Stimulated activated CD4-positive, alpha-beta T cell treated with anti-CD3 and anti-CD28 coated beads, Interleukin-4, amount 100 ng/mL, for 48 hours (primary cell): Measurements from ENCODE around the gene ZDHHC11B.
A peak's percentile ranks its signal among the peaks of the same experiment; 100 is the strongest.

Source experiments
- DNase-seq, 2 donors: peaks; one replicate each; pipeline ENCODE4 v3.0.0-alpha.2; 2020; ENCODE audit warnings: low read depth in 2 of 2

The ZDHHC11B gene

DNA sequence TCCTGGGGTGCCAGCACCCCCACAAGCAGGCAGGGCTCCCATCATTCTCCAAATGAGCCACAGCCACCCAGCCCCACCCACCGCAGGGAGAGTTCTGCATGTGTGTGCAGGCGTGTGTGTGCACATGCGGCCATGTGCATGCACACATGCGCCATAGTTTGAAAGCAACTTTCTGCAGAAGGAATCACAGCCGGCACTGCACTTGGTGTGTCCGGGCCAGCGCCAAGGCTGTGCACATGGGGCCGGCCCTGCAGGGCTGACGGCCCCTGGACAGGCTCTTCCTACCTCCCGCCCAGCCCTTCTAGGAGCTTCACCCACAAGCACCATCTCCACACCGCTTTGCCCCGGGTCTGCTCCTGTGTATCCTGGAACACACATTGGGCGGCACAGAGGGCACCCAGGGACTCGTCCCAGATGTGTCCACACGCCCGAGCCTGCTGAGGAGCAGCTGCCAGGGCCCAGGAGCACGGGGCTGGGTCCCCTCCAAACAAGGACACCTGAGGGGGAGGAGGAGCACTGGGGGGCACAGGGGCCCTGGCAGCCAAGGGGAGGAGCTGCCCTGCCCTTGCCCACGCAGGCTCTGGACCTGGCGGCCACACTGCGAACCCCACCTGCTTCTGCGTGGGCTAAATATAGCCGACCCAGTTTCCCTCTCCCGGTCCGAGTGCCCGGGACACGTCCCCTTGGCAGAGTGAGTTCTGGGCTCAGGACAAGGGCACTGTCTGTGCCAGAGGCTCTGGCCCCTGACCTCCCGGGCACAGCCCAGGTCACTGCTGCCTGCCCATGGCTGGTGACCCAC lies 110.5 kb downstream of the ZDHHC11B start:
- no peak for DNase-seq

DNA sequence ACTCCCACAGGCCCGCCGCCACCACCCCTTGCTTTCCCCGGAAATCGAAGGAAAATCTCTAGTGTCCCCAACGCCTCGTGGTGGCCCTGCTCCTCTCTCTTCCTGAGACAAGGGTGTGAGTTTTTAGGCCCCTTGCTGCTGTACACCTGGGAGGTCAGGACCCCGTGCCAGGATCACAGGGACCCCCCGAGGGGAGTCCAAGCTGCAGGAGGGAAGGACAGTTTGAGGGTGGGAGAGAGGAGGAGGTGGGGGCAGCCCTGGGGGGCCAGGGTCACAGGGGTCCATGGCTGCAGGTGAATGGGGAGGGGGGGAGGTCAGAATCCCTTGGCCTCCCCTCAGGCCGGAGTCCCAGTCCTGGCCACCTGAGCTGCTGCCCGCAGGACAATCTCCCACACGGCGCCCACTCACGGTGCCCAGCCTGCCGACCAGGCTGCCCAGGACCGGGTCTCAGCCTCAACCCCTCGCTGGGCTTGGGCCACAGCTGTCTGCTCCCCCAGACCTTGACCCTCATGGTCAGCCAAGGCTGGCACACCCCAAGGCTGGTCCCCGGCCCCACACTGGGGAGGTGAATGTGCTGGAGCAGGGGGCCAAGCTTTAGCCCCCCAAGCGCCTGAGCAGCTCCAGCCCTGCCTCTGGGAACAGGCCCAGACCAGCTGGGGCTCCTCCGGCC lies 111.2 kb downstream of the ZDHHC11B start:
- no peak for DNase-seq

DNA sequence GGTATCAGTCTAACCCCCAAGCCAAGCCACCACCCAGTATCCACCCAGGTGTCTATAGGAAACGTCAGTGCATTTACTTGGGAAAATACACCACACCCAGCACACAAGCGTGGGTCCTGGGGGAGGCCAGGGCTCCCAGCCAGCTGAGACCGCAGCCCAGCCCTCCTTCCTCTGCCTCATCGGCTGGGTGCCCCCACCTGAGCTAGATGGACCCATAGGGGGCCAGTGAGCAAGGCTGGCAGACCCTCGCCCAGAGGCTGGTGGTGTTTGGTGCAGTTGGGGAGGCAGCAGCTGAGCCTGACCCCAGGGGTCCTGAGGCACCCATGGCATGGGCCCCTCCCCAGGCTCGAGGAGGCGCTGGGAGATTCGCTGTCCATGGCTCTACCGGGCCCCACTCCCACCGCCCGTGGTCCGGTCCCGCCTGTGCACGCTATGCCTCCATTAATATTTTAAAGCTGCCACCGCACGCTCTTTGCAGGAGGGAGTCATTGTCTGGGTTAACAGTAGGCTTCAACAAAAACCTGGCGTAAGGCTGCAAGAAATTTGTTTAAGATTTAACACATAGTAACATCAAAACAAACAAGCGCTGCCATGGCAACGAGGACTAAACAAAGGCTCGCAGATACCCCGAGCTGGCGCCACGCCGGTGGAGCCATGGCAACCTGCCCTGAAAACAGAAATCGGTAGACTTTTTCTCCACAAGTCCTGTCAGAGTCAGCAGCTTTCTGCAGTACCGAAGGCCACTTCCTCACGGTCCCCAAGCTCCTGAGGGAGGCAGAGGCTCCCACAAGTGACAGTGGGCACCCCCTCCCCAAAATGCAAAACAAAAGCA lies 112.0 kb downstream of the ZDHHC11B start:
- peak; percentile 37 to 49 for DNase-seq

DNA sequence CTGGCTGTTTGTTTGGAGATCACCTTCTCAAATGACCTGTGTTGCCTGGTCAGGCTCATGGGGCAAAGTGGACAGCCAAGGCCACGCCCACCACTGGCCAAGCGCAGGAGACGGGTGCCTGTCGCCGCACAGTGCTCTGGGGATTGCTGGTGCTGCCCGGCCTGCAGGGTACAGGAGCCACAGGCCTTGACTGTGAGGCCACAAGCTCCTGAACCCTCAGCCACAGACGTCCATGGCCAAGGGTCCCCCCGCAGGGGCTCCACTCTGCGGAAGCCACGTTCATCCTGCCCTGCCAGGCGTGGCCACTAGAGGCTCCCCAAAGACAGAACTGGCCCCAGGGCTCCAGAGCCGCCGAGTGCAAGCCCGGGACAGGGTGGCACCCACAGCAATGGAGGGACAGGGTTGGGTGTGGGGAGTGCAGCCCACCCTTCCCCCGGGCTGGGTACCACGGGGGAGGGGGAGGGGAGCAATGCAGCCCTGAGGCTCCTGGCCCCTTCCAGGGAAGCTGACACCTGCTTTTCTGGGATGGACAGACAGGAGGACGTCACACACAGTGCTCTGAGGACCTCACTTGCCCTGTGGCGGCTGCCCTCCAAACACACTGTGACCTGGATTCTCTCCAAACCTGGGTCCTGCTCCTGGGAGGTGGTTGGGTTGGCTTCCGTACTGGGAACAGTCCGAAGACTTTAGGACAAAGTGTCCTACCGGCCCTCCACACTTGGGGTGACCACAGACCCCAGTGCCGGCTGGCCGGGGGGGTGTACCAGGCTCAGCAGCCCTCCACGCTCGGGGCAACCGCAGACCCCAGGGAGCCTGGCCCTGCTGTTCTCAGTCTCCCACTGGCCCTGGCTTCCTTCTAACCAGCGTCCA lies 112.8 kb downstream of the ZDHHC11B start:
- DNase-seq, result peak; percentile 52 to 59

DNA sequence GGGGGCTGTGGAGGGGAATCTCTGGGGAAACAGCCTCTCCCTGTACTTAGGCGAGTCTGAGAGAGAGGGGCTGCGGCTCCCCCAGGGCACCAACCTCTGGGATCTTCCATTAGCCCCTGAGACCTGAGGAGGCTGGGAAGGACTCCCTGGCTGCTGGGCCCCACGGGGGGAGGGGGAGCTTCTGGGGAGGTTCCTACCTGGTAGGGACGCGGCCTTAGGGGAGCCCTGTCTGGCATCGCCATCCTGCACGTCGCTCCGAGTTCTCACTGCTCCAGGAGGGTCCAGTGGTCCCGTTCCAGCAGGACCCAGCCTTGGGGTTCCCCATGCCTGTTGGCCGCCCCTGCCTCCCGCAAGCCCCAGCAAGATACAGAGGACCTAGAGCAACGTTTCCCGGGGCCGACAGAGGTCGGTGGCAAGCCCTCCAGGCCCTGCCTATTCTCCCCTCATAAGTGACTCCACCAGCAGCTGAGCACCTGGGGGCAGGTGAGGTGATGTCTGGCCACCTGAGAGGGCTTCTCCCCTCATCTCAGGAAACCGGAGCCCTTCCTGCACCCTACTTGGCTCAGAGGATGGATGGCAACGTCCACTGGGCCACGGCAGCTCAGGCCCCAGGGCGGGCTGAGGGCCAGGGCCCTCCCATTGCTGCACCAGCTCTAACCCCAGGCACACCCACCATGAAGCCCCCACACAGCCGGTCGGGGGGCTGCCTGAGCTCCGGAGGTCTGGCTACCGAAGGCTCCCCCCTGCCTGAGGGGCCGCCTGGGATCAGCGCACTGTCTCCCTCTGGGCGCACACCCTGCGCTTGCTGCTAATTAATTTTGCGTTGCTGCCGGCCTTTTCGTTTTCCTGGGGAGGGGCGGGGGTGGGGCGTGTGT lies 113.9 kb downstream of the ZDHHC11B start:
- DNase-seq, result no peak

DNA sequence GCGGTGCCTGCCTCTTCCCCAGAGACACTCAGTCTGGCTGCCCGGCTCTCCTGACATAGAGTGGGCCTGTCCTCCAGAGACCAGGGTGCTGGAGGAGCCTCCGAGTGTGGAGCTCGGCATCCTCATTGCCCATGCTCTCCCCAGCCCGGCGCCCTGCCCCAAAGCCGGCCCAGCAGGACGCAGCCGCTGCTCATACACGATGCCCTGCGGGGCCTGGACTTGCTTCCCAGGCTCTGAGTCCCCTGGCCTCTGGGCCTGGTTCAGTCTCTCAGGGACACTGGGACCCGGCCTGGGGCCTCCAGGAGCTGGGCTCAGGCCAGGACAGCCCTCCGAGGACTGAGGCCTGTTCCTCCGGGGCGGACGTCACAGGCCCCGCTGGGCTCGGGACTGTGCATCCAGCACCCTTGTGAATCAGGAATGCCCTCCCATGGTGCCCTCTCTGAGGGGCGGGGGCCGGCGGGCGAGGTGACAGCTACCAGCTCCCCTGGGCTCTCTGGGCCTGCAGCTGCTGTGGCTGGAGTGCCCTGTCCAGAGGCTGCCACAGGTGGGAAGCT lies 114.6 kb downstream of the ZDHHC11B start:
- no peak for DNase-seq

DNA sequence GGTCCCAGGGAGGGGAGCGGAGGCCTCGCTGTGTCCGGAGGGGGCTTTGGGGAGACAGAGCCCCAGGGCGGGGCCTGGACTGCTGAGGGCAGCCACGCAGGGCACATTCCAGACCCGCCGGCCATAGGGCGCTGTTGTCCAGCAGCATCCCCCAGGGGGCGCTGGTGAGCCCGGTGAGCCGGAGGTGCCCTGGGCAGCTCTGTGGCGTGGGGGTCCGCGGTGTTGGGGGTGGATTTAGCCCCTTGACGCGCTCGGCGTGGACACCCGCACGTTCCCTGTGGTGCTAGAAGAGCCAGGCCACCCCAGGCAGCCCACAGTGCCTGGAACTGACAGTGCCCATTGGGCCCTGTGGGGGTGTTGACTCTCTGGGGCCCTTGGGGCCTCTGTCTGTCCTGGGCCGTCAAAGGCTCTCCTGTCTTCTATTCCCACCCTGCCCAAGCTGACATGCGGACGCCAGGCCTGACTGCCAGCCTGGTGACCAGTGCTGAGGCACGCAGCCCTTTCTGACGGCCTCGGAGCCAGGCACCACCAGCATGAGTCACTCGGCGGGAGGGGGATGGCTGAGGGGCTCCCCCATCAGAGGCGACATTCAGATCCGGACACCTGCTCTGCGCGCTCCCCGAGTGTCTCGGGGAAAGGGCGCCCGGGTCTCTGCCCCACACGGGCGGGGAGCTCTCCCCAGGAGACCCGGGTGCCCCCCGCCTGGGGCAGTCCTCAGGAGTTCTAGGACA lies 115.3 kb downstream of the ZDHHC11B start:
- peak in 1 of 2 donors; percentile 20 for DNase-seq

DNA sequence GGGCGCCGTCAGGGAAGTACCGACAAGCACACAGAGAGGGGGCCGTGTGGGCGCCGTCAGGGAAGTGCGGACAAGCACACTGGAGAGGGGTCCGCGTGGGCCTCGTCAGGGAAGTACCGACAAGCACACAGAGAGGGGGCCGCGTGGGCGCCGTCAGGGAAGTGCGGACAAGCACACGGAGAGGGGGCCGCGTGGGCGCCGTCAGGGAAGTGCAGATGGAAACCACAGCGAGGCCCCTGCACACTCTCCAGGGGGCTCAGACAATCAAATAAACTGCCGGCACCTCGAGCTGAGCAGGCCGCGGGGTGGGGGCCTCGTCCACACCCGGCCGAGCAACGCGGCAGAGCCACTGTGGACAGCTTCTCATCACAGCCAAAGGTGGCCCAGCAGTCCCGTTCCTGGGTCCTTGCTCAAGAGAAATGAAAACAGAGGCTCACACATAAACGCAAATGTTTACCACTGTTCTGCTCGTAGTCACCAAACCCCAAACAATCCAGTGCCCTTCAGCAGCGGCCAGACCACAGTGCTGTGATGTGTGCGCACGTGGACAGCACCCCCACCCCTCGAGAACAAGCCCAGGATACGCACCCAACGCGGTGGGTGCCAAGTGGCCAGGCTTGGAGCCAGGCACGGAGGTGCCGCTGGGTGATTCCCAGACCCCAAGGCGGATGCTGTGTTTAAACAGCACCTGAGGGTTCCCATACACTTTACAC lies 116.1 kb downstream of the ZDHHC11B start:
- no peak for DNase-seq

DNA sequence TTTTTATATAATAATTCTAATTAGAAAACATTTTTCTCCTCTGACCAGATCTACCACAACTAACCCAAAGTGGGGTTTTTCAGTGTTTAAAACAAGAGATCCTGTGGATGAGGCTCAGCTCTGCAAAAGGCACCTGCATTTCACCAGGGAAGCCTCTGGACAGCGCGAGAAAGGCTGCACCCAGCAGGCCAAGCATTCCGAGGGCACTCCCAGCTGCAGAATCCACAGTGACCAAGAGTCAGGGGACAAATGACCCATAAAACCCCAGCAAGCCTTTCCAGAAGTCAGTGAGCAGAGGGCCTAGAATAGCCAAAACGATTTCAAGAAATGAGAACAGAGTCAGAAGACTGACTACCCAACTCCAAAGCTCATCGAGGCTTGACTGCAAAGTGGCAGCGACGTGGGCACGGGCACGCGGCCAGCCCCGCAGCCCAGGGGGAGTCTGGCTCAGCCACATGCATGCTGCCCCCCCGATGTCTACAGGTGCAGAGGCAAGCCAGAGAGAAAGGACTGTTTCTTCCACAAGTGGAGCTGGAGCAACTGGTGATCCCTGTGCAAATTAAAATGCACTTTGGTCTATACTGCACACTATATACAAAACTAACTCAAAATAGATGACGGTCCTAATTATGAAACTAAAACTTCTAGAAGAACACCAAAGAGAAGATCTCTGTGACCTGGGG lies 117.6 kb downstream of the ZDHHC11B start:
- DNase-seq, result no peak

DNA sequence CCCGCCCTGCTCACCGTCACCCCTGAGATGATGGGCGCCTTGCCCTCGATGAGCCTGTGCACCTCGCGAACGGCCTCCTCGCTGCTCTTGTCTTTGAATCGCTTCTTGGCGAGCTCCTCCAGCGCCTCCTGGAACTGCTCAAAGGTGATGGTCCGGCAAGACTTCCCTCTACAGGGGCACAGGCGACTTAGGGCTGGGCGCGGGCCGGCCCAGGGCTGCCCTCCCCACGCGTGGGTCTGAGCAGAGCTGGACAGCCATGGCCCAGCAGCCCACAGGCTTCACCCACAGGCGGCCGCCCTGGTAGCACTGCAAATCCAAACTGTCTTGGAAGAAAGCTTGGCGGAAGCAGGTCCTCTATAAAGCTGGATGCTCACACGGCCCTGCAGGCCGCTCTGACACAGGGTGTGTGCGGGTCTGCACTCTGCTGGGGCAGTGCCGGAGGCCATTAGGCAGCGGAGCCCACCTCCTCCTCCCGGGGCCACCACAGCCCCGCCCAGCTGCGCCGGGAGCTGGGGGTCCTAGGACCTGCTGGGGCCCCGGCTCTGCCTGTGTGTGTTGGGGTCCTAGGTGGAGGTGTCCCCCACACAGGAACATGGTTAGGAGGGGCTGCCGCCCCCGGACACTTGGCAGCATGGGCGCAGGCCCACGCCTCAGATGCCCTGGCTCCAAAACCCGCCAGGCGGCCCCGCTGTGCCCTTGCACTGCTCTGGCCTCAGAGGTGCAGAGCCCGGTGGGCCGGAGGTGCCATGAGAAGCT lies 118.4 kb downstream of the ZDHHC11B start:
- no peak for DNase-seq

DNA sequence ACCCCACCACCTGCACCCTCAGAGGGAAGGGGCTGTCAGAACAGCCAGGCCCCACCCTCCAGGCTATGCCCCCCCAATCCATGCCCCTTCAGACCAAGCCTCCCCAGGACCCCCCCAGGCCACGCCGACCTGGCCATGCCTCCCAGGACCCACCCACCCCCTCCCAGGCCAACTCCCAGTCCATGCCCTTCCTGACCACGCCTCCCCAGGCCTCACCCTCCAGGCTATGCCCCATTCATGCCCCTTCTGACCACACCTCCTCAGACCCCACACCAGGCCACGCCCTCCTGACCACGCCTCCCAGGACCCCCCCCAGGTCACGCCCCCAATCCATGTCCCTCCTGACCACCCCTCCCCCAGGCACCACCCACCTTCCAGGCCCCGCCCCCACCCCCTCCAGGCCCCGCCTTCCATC lies 119.0 kb downstream of the ZDHHC11B start:
- DNase-seq, result no peak

DNA sequence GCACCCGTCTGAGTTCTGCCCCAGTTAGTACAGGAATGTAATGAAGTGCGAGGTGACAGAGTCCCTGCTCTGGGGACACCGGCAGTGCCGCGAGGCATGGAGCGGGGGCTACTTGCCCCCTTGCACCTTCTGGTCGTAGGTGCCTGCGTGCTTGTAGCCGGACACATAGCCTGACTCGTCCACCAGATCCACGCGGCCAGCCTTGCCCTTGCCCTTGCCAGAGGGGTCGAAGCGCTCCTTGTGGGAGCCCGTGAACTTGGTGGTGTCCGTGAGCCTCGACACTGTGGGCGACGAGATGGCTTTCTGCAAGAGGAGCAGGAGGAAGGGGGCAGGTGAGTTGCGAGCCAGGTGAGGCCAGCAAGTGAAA lies 119.6 kb downstream of the ZDHHC11B start:
- DNase-seq, result no peak

DNA sequence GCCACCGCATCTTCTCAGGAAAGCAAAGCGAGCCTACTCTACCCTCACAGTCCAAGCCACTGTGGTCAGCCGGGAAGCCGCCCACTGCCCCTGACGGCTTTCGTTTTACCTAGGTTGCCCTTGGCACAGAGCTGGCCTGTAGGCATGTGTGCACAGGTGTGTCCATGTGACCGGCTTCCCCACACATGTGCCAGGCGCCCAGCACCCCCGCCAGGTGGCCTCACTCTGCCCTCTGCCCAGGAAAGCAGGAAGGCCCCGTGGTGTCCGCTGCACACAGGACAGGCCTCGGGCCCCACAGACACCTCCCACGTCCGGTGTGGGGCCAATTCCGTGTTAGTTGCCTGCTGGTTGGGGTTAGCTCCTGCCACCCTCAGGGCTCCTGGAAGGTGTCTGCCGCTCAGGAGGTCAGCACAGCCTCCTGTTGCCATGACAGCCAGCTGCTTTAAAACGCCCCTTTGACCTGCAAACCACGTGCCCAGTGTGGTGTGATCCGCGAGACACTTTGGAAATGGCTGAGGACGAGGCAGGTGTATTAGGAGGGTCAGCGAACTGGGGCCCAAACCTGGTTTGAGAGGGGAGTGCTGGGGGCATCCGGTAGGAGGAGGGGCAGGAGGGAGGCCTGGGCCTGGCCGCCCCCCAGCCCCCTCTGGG lies 120.1 kb downstream of the ZDHHC11B start:
- no peak for DNase-seq

DNA sequence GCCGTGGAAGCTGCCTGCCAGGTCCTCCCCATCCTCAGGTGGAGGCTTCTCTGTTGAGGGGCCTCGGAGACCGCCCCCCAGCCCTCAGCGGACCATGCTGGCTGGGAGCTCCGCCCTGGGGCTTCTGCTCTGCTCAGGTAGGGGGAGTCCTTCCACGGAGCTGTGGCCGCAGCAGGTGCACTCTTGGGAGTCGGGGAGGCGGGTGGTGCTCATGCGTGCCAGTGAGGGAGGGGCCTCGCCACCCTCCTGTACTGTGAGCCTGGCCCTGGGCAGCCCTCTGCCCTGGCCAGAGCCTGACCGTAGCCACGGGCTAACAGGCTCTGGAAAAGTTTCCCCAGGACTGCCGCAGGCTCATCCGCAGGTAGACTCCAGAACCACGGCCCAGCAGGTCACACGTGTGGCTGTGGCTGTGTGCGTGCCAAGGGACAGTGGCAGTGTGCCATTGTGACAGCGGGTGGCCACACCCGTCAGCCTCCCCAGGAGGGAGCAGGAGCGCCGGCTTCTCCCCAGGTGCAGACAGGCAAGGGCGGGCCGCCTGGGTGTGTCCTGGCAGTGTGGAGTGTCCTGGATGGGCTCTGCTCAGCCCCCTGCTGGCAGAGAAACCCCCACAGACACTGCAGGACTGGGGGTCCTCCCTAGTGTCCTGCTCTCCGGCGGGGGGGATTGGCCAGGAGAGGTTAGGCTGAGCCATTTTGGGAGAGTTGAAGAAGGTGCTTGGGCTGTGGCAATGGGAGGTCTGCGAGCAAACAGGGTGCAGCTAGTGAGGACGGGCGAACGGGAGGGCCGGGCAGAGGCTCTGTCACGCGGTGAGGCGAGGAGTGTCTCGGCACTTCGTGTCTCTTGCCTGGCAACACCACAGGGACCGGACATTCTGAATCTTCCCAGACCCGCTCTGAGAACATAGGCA lies 120.8 kb downstream of the ZDHHC11B start:
- DNase-seq, result no peak

DNA sequence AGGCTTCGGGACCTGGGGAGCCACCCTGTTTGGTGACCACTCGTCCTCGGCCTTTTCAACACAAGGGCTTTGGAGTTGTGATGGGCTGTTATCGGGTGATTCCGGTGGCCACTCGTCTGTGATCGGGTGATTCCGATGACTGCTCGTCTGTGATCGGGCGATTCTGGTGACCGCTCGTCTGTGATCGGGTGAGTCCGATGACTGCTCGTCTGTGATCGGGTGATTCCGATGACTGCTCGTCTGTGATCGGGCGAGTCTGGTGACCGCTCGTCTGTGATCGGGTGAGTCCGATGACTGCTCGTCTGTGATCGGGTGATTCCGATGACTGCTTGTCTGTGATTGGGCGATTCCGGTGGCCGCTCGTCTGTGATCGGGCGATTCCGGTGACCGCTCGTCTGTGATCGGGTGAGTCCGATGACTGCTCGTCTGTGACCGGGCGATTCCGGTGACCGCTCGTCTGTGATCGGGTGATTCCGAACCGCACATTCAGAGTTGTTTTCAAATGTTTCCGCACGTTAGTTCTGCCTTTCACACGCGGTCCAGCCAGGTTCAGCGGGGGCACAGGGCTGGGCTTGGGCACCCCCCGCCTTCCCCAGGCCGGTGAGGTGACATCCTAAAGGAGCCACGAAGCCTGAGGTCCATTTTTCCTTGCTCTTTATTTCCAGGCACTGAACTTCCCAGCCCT lies 121.6 kb downstream of the ZDHHC11B start:
- DNase-seq, result no peak
